Measurements from ENCODE around the gene LRSAM1.
"Not testable (repeated sequence)": the region's sequence is repeated elsewhere in the genome, so short reads cannot be mapped to it uniquely, and the experiment has no call there.

Gene LRSAM1

GRCh38 chr9:127451858-127452656 is 747 bp downstream of the LRSAM1 start:
- H3K4me3 ChIP-seq (ENCODE audit: low read depth, low read length): peak overlapping the region; percentile 92
- DNase-seq (ENCODE audit: low read depth): no peak

DNA sequence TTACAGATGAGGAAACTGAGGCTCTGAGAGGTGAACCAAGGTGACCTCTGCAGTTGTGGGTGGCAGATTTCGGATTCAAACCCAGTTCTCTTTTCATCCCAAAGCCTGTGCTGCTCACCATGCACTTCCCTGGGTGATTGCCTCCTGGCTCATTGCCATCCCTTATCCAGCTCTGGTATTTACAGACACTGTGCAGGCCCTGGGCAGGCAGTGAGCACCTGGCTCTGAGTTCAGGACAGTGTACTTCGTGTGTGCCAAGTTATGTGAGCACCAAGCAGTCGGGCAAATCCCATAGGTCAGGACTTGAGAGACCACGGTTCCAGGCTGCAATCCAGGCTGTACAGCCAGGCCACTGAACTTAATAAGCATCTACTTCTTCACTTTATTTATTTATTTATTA is 1.4 kb downstream of the LRSAM1 start:
- H3K4me3 ChIP-seq (ENCODE audit: low read depth, low read length): peak overlapping the region; percentile 92
- DNase-seq (ENCODE audit: low read depth): no peak

- H3K4me3 ChIP-seq (ENCODE audit: low read depth, low read length): no peak overlapping the region
- DNase-seq (ENCODE audit: low read depth): no peak
Measured at GRCh38 chr9:127455324-127455992, 4.1 kb downstream of the LRSAM1 start.

DNA sequence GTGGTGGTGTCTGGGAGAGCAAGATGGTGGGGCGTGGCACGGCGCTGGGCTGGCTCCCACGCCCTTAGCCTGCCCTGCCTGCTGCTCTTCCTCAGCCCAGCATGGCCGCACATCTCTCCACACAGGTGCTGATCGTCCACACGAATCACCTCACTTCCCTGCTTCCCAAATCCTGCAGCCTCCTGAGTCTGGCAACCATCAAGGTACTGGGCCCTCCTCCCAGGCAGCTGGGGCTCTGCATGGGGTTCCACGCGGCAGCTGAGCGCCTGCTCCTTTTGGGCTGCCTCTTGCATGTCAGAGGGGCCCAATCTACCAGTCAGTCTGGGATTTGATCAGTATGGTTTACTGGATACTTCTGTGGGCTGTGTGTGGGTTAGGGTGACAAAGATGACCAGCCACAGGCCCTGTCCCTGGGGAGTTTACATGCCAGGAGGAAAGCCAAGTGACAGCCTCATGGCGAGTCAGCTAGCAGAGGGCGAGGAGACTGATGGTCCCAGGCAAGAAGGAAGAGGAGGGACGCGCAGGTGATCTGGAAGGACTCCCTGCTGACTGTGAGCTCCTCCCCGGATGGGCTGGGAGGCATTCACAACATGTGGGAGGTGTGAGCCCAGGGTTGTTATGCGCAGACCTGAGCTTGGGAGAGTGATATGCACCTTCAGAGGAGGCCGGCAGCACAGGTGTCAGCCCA is 6.0 kb downstream of the LRSAM1 start:
- no peak for DNase-seq (ENCODE audit: low read depth)
- no peak overlapping the region for H3K4me3 ChIP-seq (ENCODE audit: low read depth, low read length)

GRCh38 chr9:127458921-127459320 is 7.6 kb downstream of the LRSAM1 start:
- no peak for DNase-seq (ENCODE audit: low read depth)

GRCh38 chr9:127463382-127463781 is 12.1 kb downstream of the LRSAM1 start:
- DNase-seq (ENCODE audit: low read depth): no peak
- H3K4me3 ChIP-seq (ENCODE audit: low read depth, low read length): no peak overlapping the region

More at GRCh38 chr9:127458921-127459320, 7.6 kb downstream of the LRSAM1 start:
- H3K4me3 ChIP-seq (ENCODE audit: low read depth, low read length): no peak overlapping the region

DNA sequence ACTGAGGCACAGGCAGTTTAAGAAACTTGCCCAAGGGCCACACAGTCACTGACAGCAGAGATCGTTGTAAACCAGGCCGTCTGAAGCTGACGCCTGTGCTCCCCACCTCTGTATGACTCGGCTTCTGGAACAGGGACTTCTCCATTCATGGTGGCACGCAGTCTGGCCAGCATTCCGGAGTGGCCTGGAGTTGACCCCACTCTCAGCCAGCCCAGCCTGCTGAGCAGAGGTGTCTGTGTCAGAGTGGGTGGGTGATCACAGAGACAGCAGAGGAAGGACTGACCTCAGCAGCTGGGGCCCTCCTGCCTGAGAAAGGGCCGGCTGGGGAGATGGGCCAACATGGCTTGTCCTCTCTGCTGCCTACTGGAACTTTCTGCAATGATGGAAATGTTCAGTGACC is 12.6 kb downstream of the LRSAM1 start:
- no peak overlapping the region for H3K4me3 ChIP-seq (ENCODE audit: low read depth, low read length)
- DNase-seq (ENCODE audit: low read depth): peak; percentile 36

DNA sequence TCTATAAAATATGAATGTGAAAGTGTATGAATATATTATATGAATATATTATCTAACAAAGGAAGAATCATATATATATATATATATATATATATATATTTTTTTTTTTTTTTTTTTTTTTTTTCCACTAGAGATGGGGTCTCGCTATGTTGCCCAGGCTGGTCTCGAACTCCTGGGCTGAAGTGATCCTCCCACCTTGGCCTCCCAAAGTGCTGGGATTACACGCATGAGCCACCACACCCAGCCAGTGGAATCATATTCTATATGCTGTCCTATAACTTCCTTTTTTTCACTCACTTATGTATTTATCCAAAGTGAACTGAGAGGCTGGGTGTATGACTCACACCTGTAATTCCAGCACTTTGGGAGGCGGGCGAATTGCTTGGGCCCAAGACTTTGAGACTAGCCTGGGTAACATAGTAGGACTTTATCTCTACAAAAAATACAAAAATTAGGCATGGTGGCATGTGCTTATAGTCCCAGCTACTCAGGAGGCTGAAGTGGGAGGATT is 15.2 kb downstream of the LRSAM1 start:
- not testable (repeated sequence) for DNase-seq (ENCODE audit: low read depth); H3K4me3 ChIP-seq (ENCODE audit: low read depth, low read length)

GRCh38 chr9:127467621-127468020 is 16.3 kb downstream of the LRSAM1 start:
- DNase-seq (ENCODE audit: low read depth): no peak
- H3K4me3 ChIP-seq (ENCODE audit: low read depth, low read length): no peak overlapping the region

DNA sequence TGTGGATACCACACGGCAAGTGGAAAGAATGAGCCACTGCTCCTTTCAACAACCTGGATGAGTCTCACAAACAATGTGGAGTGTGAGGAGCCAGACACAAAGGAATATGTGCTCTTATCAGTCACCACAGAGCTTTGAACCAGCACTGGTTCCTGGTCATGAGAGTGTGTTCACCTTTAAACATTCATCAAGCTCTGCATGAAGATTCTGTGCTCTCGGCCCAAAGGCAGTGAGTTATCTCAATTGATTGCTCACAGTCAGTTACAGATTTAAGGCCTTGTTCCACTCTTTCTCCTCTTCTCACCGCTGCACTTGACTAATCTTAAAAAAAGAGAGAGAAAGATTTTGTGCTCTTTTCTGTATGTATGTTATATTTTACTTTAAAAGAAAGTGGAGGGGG is 19.4 kb downstream of the LRSAM1 start:
- DNase-seq (ENCODE audit: low read depth): no peak
- H3K4me3 ChIP-seq (ENCODE audit: low read depth, low read length): no peak overlapping the region

GRCh38 chr9:127473501-127473900 is 22.2 kb downstream of the LRSAM1 start:
- DNase-seq (ENCODE audit: low read depth): no peak
- no peak overlapping the region for H3K4me3 ChIP-seq (ENCODE audit: low read depth, low read length)

GRCh38 chr9:127473932-127474331 is 22.6 kb downstream of the LRSAM1 start:
- DNase-seq (ENCODE audit: low read depth): no peak
- H3K4me3 ChIP-seq (ENCODE audit: low read depth, low read length): no peak overlapping the region

- no peak overlapping the region for H3K4me3 ChIP-seq (ENCODE audit: low read depth, low read length)
- DNase-seq (ENCODE audit: low read depth): no peak
Measured at GRCh38 chr9:127474592-127474991, 23.3 kb downstream of the LRSAM1 start.

DNA sequence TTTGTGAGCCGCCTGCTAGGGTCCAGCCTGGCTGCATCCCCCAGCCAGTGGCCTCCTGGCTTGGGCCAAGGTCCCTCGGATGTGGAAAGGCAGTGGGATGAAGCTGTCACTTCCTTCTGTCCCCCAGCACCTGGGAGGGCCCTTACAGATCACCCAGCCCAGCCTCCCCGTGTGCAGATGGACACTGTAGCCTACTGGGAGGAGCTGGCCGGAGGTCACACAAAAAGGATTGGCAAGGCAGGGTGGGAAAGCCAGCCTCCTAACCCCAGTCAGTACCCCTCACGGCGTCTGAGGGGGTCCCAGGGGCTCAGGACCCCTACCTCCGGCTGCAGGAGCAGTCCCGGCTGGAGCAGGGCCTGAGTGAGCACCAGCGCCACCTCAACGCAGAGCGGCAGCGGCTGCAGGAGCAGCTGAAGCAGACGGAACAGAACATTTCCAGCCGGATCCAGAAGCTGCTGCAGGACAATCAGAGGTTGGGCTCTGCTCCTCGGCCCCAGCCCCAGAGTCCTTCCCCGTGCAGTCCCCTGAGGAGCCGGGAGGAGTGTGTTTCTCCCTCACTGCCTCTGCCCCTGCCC is 28.3 kb downstream of the LRSAM1 start:
- H3K4me3 ChIP-seq (ENCODE audit: low read depth, low read length): no peak overlapping the region

GRCh38 chr9:127482662-127483061 is 31.4 kb downstream of the LRSAM1 start:
- no peak for DNase-seq (ENCODE audit: low read depth)
- no peak overlapping the region for H3K4me3 ChIP-seq (ENCODE audit: low read depth, low read length)

More for the DNA sequence above, 28.3 kb downstream of the LRSAM1 start:
- no peak for DNase-seq (ENCODE audit: low read depth)

DNA sequence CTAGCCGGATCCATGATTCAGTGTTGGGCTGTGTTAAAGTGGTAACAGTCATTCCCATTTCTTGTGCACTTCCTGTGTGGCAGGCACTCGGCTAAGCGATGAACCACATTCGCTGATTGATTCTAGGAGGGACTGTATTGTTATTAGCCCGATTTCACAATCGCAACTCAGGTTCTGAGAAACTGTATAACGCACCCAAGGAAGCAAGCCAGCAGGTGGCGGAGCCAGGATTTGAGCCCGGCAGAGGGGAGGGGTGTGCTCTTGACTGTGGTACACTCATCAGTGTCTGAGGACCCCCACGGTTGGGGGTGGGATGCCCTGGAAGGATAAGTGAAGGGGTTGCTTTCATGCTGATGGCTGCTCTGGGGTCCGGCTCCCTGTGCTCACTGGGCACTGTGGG is 34.7 kb downstream of the LRSAM1 start:
- no peak overlapping the region for H3K4me3 ChIP-seq (ENCODE audit: low read depth, low read length)
- no peak for DNase-seq (ENCODE audit: low read depth)

DNA sequence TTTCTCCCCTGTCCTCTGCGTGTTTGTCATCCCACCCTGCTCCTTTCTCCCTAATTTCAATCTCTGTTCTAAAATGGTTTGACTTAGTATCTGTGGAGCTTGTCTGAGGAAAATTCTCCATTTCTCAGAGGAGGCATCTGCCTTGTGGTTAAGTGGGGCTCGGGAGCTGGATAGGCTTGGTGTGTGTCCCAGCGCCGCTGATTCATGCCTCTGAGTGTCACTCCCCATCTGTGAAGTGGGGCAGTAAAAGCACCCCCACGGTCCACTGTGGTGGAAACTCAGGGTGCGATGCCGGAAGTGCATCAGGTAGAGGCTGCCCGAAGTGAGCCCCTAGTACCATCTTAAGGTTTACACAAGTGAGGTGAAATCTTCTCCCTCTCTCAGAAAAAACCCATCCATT is 37.6 kb downstream of the LRSAM1 start:
- DNase-seq (ENCODE audit: low read depth): no peak

GRCh38 chr9:127489471-127490115 is 38.3 kb downstream of the LRSAM1 start:
- DNase-seq (ENCODE audit: low read depth): no peak
- no peak overlapping the region for H3K4me3 ChIP-seq (ENCODE audit: low read depth, low read length)

More for the DNA sequence above, 37.6 kb downstream of the LRSAM1 start:
- H3K4me3 ChIP-seq (ENCODE audit: low read depth, low read length): no peak overlapping the region

DNA sequence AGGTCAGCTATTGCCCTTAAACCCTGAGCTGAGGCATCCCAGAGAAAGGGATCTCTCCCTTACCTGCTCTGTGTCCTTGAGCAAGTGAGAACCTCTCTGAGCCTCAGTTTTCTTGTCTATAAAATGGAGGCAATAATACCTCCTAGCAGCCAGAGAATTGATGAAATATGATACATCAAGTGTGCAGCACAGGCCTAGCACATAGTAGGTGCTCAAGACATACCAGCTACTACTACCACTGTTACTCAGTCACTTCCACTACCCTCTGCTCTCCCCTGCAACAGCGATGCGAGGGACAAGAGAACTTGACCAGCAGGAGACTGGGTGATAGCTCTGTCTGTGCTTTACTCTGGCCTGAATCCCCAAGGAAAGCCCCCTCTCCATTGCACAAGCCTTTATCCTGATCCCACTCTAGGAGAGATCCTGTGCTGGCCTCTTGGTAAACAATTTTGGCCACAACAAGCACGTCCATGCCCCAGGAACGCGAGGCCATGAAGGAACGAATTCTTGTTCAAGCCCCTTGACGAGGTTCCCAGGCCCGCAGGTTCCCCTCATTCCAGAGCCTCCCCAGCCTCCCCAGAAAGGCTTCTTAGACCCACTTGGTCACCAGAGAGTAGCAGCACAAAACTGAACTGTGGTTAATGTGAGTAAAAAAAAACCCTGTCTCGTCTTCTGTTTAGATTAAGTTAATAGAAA is 39.4 kb downstream of the LRSAM1 start:
- H3K4me3 ChIP-seq (ENCODE audit: low read depth, low read length): no peak overlapping the region
- DNase-seq (ENCODE audit: low read depth): no peak
